ENCODE results near the gene FOXJ1.

GRCh38 chr17:76104140-76104895, 36.7 kb downstream of the FOXJ1 start:
- no peak for TF ChIP-seq FOXP2 (optimal IDR thresholded peaks at IDR 0.05; ENCODE audit: borderline replicate concordance, extremely low read depth, extremely low read length, insufficient read depth)
- no peak for TF ChIP-seq REST (IDR thresholded peaks at IDR 0.05; ENCODE audit: insufficient read depth in 1 of 2, low read depth in 2 of 2, low read length in 2 of 2)

Data from PFSK-1 (cell line).